H9 (cell line): ENCODE measurements around the gene THEMIS. TPM values are rescaled to one million over a fixed set of nuclear protein-coding genes. Genes with fewer than 3 reads are reported as not detected.

ENCODE experiments used
- DNase-seq: peaks from one replicate; pipeline ENCODE4 v3.0.0-alpha.2; 2017
- H2AFZ ChIP-seq: one replicate; pipeline ENCODE4 v1.6.1; 2013; ENCODE audit warnings: mild to moderate bottlenecking, low read length, control low read depth, moderate library complexity
- H2AK5ac ChIP-seq: 2 replicates; pipeline ENCODE4 v1.6.1; 2013; ENCODE audit warnings: low read length, control low read depth, mixed read lengths; ENCODE audit not compliant: insufficient read length
- H2BK120ac ChIP-seq: one replicate; pipeline ENCODE4 v1.6.1; 2013; ENCODE audit warnings: low read depth, mild to moderate bottlenecking, low read length, control low read depth, inconsistent platforms; ENCODE audit not compliant: poor library complexity, severe bottlenecking
- H2BK12ac ChIP-seq: 2 replicates; pipeline ENCODE4 v1.6.1; 2013; ENCODE audit warnings: low read length, control low read depth, mixed read lengths, low read depth; ENCODE audit not compliant: insufficient read length
- H2BK15ac ChIP-seq: 2 replicates; pipeline ENCODE4 v1.6.1; 2013; ENCODE audit warnings: low read depth, low read length, control low read depth
- H2BK20ac ChIP-seq: one replicate; pipeline ENCODE4 v1.6.1; 2013; ENCODE audit warnings: low read depth, mild to moderate bottlenecking, low read length, control low read depth, inconsistent platforms; ENCODE audit not compliant: poor library complexity, severe bottlenecking
- H2BK5ac ChIP-seq: 2 replicates; pipeline ENCODE4 v1.6.1; 2013; ENCODE audit warnings: low read length, control low read depth, mixed read lengths; ENCODE audit not compliant: insufficient read length
- H3K14ac ChIP-seq: 2 replicates; pipeline ENCODE4 v1.6.1; 2013; ENCODE audit warnings: low read length, control low read depth; ENCODE audit not compliant: insufficient read depth
- H3K18ac ChIP-seq: 2 replicates; pipeline ENCODE4 v1.6.1; 2013; ENCODE audit warnings: low read depth, mild to moderate bottlenecking, mixed read lengths, low read length, control low read depth; ENCODE audit not compliant: insufficient read length
- H3K23ac ChIP-seq: 2 replicates; pipeline ENCODE4 v1.6.1; 2013; ENCODE audit warnings: low read length, control low read depth, mixed read lengths, low read depth; ENCODE audit not compliant: insufficient read length
- H3K23me2 ChIP-seq: 2 replicates; pipeline ENCODE4 v1.6.1; 2013; ENCODE audit warnings: low read depth, mild to moderate bottlenecking, mixed read lengths, low read length, control low read depth; ENCODE audit not compliant: insufficient read length, poor library complexity, severe bottlenecking
- H3K27ac ChIP-seq: 2 replicates; pipeline ENCODE4 v1.5.1; 2013; ENCODE audit warnings: low read length, control low read depth, mixed read lengths, low read depth; ENCODE audit not compliant: insufficient read length
- H3K27me3 ChIP-seq: 2 replicates; pipeline ENCODE4 v1.6.1; 2013; ENCODE audit warnings: low read length, control low read depth, inconsistent platforms; ENCODE audit not compliant: insufficient read depth
- H3K4ac ChIP-seq: 2 replicates; pipeline ENCODE4 v1.6.1; 2013; ENCODE audit warnings: low read depth, mild to moderate bottlenecking, control low read depth, inconsistent platforms, low read length, moderate library complexity
- H3K4me1 ChIP-seq: 2 replicates; pipeline ENCODE4 v1.6.1; 2013; ENCODE audit warnings: low read length, control low read depth, inconsistent platforms; ENCODE audit not compliant: insufficient read depth
- H3K4me2 ChIP-seq: 2 replicates; pipeline ENCODE4 v1.6.1; 2013; ENCODE audit warnings: low read length, control low read depth, mixed read lengths; ENCODE audit not compliant: insufficient read length, insufficient read depth
- H3K56ac ChIP-seq: 2 replicates; pipeline ENCODE4 v1.6.1; 2013; ENCODE audit warnings: low read depth, mild to moderate bottlenecking, mixed read lengths, low read length, control low read depth; ENCODE audit not compliant: insufficient read length
- H3K79me1 ChIP-seq: 2 replicates; pipeline ENCODE4 v1.6.1; 2013; ENCODE audit warnings: low read depth, mild to moderate bottlenecking, moderate library complexity, low read length, control low read depth, inconsistent platforms; ENCODE audit not compliant: insufficient read depth, poor library complexity, severe bottlenecking
- H3K79me2 ChIP-seq: 2 replicates; pipeline ENCODE4 v1.6.1; 2013; ENCODE audit warnings: low read length, control low read depth, inconsistent platforms; ENCODE audit not compliant: insufficient read depth
- H3K9ac ChIP-seq: 2 replicates; pipeline ENCODE4 v1.6.1; 2013; ENCODE audit warnings: low read length, control low read depth, mixed read lengths; ENCODE audit not compliant: insufficient read length; ENCODE audit errors: extremely low read depth
- H3K9me3 ChIP-seq: one replicate; pipeline ENCODE4 v1.6.1; 2013; ENCODE audit warnings: low read depth, low read length, inconsistent platforms; ENCODE audit not compliant: control insufficient read depth
- H3T11ph ChIP-seq: one replicate; pipeline ENCODE4 v1.6.1; 2013; ENCODE audit warnings: mild to moderate bottlenecking, low read length, control low read depth, inconsistent platforms
- H4K20me1 ChIP-seq: one replicate; pipeline ENCODE4 v1.6.1; 2013; ENCODE audit not compliant: control insufficient read depth, insufficient read length, insufficient read depth
- H4K5ac ChIP-seq: 2 replicates; pipeline ENCODE4 v1.6.1; 2013; ENCODE audit warnings: low read depth, mild to moderate bottlenecking, mixed read lengths, low read length, control low read depth; ENCODE audit not compliant: insufficient read length
- H4K8ac ChIP-seq: replicated peaks from 2 replicates; pipeline ENCODE4 v1.6.1; 2013; ENCODE audit warnings: low read length, control low read depth, mixed read lengths, low read depth; ENCODE audit not compliant: insufficient read length
- H4K91ac ChIP-seq: 2 replicates; pipeline ENCODE4 v1.6.1; 2013; ENCODE audit warnings: low read depth, mild to moderate bottlenecking, moderate library complexity, mixed read lengths, low read length, control low read depth; ENCODE audit not compliant: insufficient read length
- H3K27ac Mint-ChIP-seq, 3 experiments: 2 replicates in 2 of 3; 3 replicates in 1 of 3; pipeline ENCODE4 v1.8.0; 2020 to 2021; ENCODE audit warnings: mixed read lengths in 3 of 3, mild to moderate bottlenecking in 1 of 3, moderate library complexity in 1 of 3
- H3K27me3 Mint-ChIP-seq: 2 replicates; pipeline ENCODE4 v1.8.0; 2021; ENCODE audit warnings: low read depth, mild to moderate bottlenecking, moderate library complexity, mixed read lengths
- H3K36me3 Mint-ChIP-seq, 3 experiments: 2 replicates in 2 of 3; 3 replicates in 1 of 3; pipeline ENCODE4 v1.8.0; 2020 to 2021; ENCODE audit warnings: low read depth in 3 of 3, mixed read lengths in 3 of 3; ENCODE audit not compliant: insufficient read depth in 1 of 3
- H3K4me1 Mint-ChIP-seq, 2 experiments: 2 replicates each; pipeline ENCODE4 v1.8.0; 2020; ENCODE audit warnings: mixed read lengths in 2 of 2
- H3K4me3 Mint-ChIP-seq, 2 experiments: 2 replicates in 1 of 2; 3 replicates in 1 of 2; pipeline ENCODE4 v1.8.0; 2020 to 2021; ENCODE audit warnings: mild to moderate bottlenecking in 2 of 2, mixed read lengths in 2 of 2, moderate library complexity in 1 of 2
- H3K9me3 Mint-ChIP-seq, 2 experiments: 2 replicates in 1 of 2; 3 replicates in 1 of 2; pipeline ENCODE4 v1.8.0; 2020; ENCODE audit warnings: mild to moderate bottlenecking in 2 of 2, mixed read lengths in 2 of 2, moderate library complexity in 1 of 2
- WGBS: extraction: QIAGEN DNeasy Blood & Tissue Kit; methylation state at CpG from one replicate; pipeline ENCODE4 v1.1.7; 2013; ENCODE audit warnings: missing lambda C conversion rate, low lambda C conversion rate, mixed read lengths; ENCODE audit not compliant: insufficient read length; ENCODE audit errors: extremely low coverage; 5-methylcytosine and 5-hydroxymethylcytosine counted together
- total RNA-seq: library from RNA; stranded (reverse); gene quantifications from 2 replicates; pipeline ENCODE4 v1.2.1, GENCODE V29; 2021
- TF ChIP-seq, protein P1 (sequence below): fragments of 200-600 bp; sonication (generic); conservative IDR thresholded peaks from 3 replicates; pipeline ENCODE4 v1.8.0; 2021; ENCODE audit warnings: antibody characterized with exemption, mild to moderate bottlenecking

THEMIS gene
- total RNA-seq, 1 experiment from 2014 or later, result not detected

DNA sequence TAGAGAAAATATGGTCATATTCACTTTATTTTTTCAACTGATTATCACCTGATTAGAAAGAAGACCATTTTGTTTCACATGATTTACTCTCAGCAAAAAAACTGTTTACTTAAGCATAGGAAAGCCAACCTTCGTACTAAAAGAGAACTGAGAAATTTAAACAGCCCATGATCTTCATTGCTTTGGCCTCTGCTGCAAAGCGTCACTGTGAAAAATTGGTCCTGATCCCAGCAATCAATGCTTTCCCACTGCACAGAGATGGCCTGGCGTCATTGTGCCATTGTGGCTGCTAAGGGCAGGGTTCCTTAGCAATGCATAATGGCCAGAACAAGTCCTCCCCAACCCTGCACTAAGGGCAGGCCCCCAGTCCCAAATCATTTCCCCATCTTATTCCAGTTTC lies 19.9 kb upstream of the THEMIS start:
- Mint-ChIP-seq H3K27ac (no peak overlapping the region), H3K36me3 (peaks cover 2 to 7% (median 5%) of the 10 kb centered on the region in 3 experiments; a peak in 6 of 7 replicates), H3K27me3 (no peaks in the 10 kb centered on the region), H3K4me3 (no peak overlapping the region), H3K9me3 (peaks cover 7% of the 10 kb centered on the region in 2 experiments), H3K4me1 (peaks cover 0 to 7% of the 10 kb centered on the region in 2 experiments; a peak in 3 of 4 replicates)
- Histone ChIP-seq H3K27me3 (no peaks in the 10 kb centered on the region), H2BK20ac (no peak overlapping the region), H4K8ac (no peak overlapping the region), H2BK120ac (no peak overlapping the region), H2BK5ac (no peak overlapping the region), H3K18ac (no peak overlapping the region), H3T11ph (no peak overlapping the region), H2BK15ac (no peak overlapping the region), H3K56ac (no peak overlapping the region), H2BK12ac (no peak overlapping the region), H3K4me2 (no peak overlapping the region), H4K91ac (no peak overlapping the region), H3K9ac (no peak overlapping the region), H3K79me1 (no peaks in the 10 kb centered on the region), H3K79me2 (no peaks in the 10 kb centered on the region), H2AFZ (no peak overlapping the region), H4K5ac (no peak overlapping the region), H4K20me1 (no peaks in the 10 kb centered on the region), H3K4me1 (no peaks in the 10 kb centered on the region), H3K27ac (no peak overlapping the region), H3K9me3 (no peaks in the 10 kb centered on the region), H3K4ac (no peak overlapping the region), H3K14ac (no peak overlapping the region), H2AK5ac (no peak overlapping the region), H3K23me2 (no peaks in the 10 kb centered on the region), H3K23ac (no peak overlapping the region)
- WGBS, result no CpG with 5 or more reads among the region's 3 CpGs
- DNase-seq, result no peak
- TF ChIP-seq, protein P1, sequence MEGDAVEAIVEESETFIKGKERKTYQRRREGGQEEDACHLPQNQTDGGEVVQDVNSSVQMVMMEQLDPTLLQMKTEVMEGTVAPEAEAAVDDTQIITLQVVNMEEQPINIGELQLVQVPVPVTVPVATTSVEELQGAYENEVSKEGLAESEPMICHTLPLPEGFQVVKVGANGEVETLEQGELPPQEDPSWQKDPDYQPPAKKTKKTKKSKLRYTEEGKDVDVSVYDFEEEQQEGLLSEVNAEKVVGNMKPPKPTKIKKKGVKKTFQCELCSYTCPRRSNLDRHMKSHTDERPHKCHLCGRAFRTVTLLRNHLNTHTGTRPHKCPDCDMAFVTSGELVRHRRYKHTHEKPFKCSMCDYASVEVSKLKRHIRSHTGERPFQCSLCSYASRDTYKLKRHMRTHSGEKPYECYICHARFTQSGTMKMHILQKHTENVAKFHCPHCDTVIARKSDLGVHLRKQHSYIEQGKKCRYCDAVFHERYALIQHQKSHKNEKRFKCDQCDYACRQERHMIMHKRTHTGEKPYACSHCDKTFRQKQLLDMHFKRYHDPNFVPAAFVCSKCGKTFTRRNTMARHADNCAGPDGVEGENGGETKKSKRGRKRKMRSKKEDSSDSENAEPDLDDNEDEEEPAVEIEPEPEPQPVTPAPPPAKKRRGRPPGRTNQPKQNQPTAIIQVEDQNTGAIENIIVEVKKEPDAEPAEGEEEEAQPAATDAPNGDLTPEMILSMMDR, result no peak
